ENCODE data around the gene DOCK2.
"Not testable (repeated sequence)": the region's sequence is repeated elsewhere in the genome, so short reads cannot be mapped to it uniquely, and the experiment has no call there.

DNA sequence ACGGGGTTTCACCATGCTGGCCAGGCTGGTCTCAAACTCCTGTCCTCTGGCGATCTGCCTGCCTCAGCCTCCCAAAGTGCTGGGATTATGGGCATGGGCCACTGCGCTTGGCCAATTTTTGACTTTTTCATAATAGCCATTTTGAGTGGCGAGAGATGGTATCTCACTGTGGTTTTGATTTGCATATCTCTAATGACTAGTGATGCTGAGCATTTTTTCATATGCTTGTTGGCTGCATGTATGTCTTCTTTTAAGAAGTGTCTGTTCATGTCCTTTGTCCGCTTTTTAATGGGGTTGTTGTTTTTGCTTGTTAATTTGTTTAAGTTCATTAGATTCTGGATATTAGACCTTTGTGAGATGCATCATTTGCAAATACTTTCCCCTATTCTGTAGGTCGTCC, 129.9 kb downstream of the DOCK2 start:
- TF ChIP-seq, protein P1, sequence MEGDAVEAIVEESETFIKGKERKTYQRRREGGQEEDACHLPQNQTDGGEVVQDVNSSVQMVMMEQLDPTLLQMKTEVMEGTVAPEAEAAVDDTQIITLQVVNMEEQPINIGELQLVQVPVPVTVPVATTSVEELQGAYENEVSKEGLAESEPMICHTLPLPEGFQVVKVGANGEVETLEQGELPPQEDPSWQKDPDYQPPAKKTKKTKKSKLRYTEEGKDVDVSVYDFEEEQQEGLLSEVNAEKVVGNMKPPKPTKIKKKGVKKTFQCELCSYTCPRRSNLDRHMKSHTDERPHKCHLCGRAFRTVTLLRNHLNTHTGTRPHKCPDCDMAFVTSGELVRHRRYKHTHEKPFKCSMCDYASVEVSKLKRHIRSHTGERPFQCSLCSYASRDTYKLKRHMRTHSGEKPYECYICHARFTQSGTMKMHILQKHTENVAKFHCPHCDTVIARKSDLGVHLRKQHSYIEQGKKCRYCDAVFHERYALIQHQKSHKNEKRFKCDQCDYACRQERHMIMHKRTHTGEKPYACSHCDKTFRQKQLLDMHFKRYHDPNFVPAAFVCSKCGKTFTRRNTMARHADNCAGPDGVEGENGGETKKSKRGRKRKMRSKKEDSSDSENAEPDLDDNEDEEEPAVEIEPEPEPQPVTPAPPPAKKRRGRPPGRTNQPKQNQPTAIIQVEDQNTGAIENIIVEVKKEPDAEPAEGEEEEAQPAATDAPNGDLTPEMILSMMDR (IDR thresholded peaks at IDR 0.05) = not testable (repeated sequence)
- not testable (repeated sequence) for TF ChIP-seq POLR2A (IDR thresholded peaks at IDR 0.05)
